Neuronal stem cell (in vitro differentiated cells): ENCODE results near the gene SUGP1.
"Not testable (repeated sequence)": the region's sequence is repeated elsewhere in the genome, so short reads cannot be mapped to it uniquely, and the experiment has no call there.

Experiments used
- DNase-seq: peaks from one replicate; pipeline ENCODE4 v3.0.0-alpha.2; 2013; ENCODE audit warnings: low spot score
- H2AFZ ChIP-seq: one replicate; pipeline ENCODE4 v1.6.1; 2013; ENCODE audit warnings: mild to moderate bottlenecking, low read length, inconsistent platforms
- H2AK5ac ChIP-seq: 2 replicates; pipeline ENCODE4 v1.6.1; 2013; ENCODE audit warnings: low read depth, mild to moderate bottlenecking, inconsistent platforms, low read length, moderate library complexity, mixed read lengths
- H2BK120ac ChIP-seq: 2 replicates; pipeline ENCODE4 v1.6.1; 2013; ENCODE audit warnings: low read depth, mild to moderate bottlenecking, inconsistent platforms, low read length, moderate library complexity, mixed read lengths
- H2BK12ac ChIP-seq: one replicate; pipeline ENCODE4 v1.6.1; 2013; ENCODE audit warnings: low read length, inconsistent platforms
- H2BK15ac ChIP-seq: 2 replicates; pipeline ENCODE4 v1.6.1; 2013; ENCODE audit warnings: mild to moderate bottlenecking, low read length, inconsistent platforms, mixed read lengths
- H2BK5ac ChIP-seq: one replicate; pipeline ENCODE4 v1.6.1; 2013; ENCODE audit warnings: inconsistent platforms, mild to moderate bottlenecking, low read length, moderate library complexity
- H3K14ac ChIP-seq: one replicate; pipeline ENCODE4 v1.6.1; 2013; ENCODE audit warnings: low read length, inconsistent platforms
- H3K18ac ChIP-seq: 2 replicates; pipeline ENCODE4 v1.6.1; 2013; ENCODE audit warnings: low read length, inconsistent platforms
- H3K23ac ChIP-seq: 2 replicates; pipeline ENCODE4 v1.6.1; 2013; ENCODE audit warnings: low read depth, mild to moderate bottlenecking, mixed read lengths, low read length, inconsistent platforms; ENCODE audit not compliant: poor library complexity
- H3K27ac ChIP-seq: replicated peaks from 3 replicates; pipeline ENCODE4 v1.5.1; 2013; ENCODE audit warnings: low read length, inconsistent platforms
- H3K27me3 ChIP-seq, 3 experiments: 2 replicates each; pipeline ENCODE4 v1.6.1; 2013; ENCODE audit warnings: low read length in 3 of 3, mild to moderate bottlenecking in 2 of 3, inconsistent platforms in 1 of 3, low read depth in 1 of 3, mixed read lengths in 1 of 3, moderate library complexity in 1 of 3; ENCODE audit not compliant: control insufficient read depth in 3 of 3, insufficient read depth in 3 of 3
- H3K36me3 ChIP-seq, 2 donors: replicated peaks in 1 of 2; 2 replicates each; pipeline ENCODE4 v1.6.1; 2013; ENCODE audit warnings: low read length in 2 of 2; ENCODE audit not compliant: control insufficient read depth in 2 of 2, insufficient read depth in 2 of 2
- H3K4ac ChIP-seq: 2 replicates; pipeline ENCODE4 v1.6.1; 2013; ENCODE audit warnings: inconsistent platforms, mild to moderate bottlenecking, low read length, moderate library complexity
- H3K4me1 ChIP-seq, 2 donors: 1 replicate in 1 of 2; 2 replicates in 1 of 2; pipeline ENCODE4 v1.6.1; 2013; ENCODE audit warnings: low read length in 2 of 2, low read depth in 1 of 2; ENCODE audit not compliant: control insufficient read depth in 2 of 2, insufficient read depth in 1 of 2
- H3K4me2 ChIP-seq: one replicate; pipeline ENCODE4 v1.6.1; 2013; ENCODE audit warnings: mild to moderate bottlenecking, low read length, inconsistent platforms; ENCODE audit not compliant: insufficient read depth, poor library complexity, severe bottlenecking
- H3K4me3 ChIP-seq, 2 donors: 2 replicates each; pipeline ENCODE4 v1.5.1; 2013; ENCODE audit warnings: low read length in 2 of 2, mild to moderate bottlenecking in 2 of 2, inconsistent platforms in 1 of 2, moderate library complexity in 1 of 2
- H3K79me1 ChIP-seq: one replicate; pipeline ENCODE4 v1.6.1; 2013; ENCODE audit warnings: low read depth, mild to moderate bottlenecking, inconsistent platforms, low read length, moderate library complexity
- H3K9ac ChIP-seq: one replicate; pipeline ENCODE4 v1.6.1; 2013; ENCODE audit warnings: mild to moderate bottlenecking, low read depth, low read length, inconsistent platforms; ENCODE audit not compliant: poor library complexity
- H3K9me3 ChIP-seq, 2 donors: replicated peaks in 1 of 2; 2 replicates each; pipeline versions ENCODE3 to v1.6.1; 2013; ENCODE audit warnings: low read length in 2 of 2, mild to moderate bottlenecking in 2 of 2, inconsistent platforms in 1 of 2, low read depth in 1 of 2, mixed read lengths in 1 of 2, moderate library complexity in 1 of 2; ENCODE audit not compliant: control insufficient read depth in 2 of 2, insufficient read depth in 1 of 2
- H4K8ac ChIP-seq: one replicate; pipeline ENCODE4 v1.6.1; 2013; ENCODE audit warnings: low read depth, mild to moderate bottlenecking, inconsistent platforms, low read length, moderate library complexity
- H4K91ac ChIP-seq: one replicate; pipeline ENCODE4 v1.6.1; 2013; ENCODE audit warnings: low read length, low read depth, mild to moderate bottlenecking, inconsistent platforms; ENCODE audit not compliant: poor library complexity
- WGBS, 2 donors: extraction: QIAGEN DNeasy Blood & Tissue Kit; methylation state at CpG; one replicate each; pipeline ENCODE4 v1.1.7; 2013; ENCODE audit warnings: missing lambda C conversion rate in 2 of 2, mixed read lengths in 1 of 2; ENCODE audit not compliant: insufficient read length in 2 of 2, insufficient replicate concordance in 1 of 2; ENCODE audit errors: extremely low coverage in 2 of 2; 5-methylcytosine and 5-hydroxymethylcytosine counted together

Gene SUGP1

DNA sequence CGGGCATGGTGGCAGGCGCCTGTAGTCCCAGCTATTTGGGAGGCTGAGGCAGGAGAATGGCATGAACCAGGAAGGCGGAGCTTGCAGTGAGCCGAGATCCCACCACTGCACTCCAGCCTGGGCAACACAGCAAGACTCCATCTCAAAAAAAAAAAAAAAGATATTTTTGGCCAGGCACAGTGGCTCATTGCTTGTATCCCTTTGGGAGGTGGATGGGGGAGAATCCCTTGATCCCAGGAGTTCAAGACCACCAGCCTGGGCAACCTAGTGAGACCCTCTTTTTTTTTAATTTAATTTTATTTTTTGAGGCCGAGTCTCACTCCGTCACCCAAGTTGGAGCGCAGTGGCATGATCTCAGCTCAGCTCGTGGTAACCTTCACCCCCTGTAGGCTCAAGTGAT, 30.4 kb upstream of the SUGP1 start:
- not testable (repeated sequence) for H2BK120ac ChIP-seq, H4K91ac ChIP-seq, H4K8ac ChIP-seq, H3K18ac ChIP-seq, H2AFZ ChIP-seq, DNase-seq, H2AK5ac ChIP-seq, H2BK12ac ChIP-seq, H3K4me2 ChIP-seq, H3K79me1 ChIP-seq, H3K23ac ChIP-seq, H3K14ac ChIP-seq, H2BK5ac ChIP-seq, H3K4ac ChIP-seq, H3K9me3 ChIP-seq, H3K4me3 ChIP-seq, H3K9ac ChIP-seq, H3K27me3 ChIP-seq, H3K27ac ChIP-seq, H3K4me1 ChIP-seq, H2BK15ac ChIP-seq
- no CpG with 5 or more reads among the region's 8 CpGs for WGBS, 2 donors
- peaks cover 69 to 93% of the 10 kb centered on the region in 2 donors for H3K36me3 ChIP-seq

DNA sequence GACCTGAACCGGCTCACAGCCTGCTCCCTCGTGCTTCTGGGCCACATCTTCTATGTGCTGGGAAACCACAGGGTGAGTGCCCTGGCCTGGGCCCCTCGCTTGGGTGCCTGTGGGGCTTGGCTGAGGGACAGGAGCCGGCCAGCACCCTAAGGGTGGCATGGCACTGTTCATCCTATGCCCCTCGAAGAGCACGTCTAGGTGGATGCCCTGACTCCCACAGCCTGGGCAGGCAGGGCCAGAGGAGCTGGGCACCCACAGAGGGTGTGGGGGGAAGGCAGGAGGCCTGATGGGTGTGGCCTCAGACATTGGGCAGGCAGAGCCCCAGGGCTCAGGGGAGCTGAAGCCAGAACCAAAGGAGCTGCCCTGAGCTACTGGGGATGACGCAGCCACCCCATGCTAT, 29.1 kb upstream of the SUGP1 start:
- Histone ChIP-seq H3K4ac (no peak overlapping the region), H2AK5ac (no peak overlapping the region), H3K4me1 (no peaks in the 10 kb centered on the region), H3K36me3 (peaks cover 71 to 93% of the 10 kb centered on the region in 2 donors), H3K4me3 (no peak overlapping the region), H3K23ac (no peak overlapping the region), H2BK15ac (no peak overlapping the region), H4K8ac (no peak overlapping the region), H3K9me3 (no peaks in the 10 kb centered on the region), H3K27ac (no peak overlapping the region), H3K27me3 (no peaks in the 10 kb centered on the region), H3K18ac (no peak overlapping the region), H2BK120ac (no peak overlapping the region), H3K79me1 (no peaks in the 10 kb centered on the region), H3K9ac (peak overlapping the region; percentile 21), H4K91ac (no peak overlapping the region), H2BK5ac (no peak overlapping the region), H3K4me2 (no peak overlapping the region), H3K14ac (no peak overlapping the region), H2AFZ (no peak overlapping the region), H2BK12ac (no peak overlapping the region)
- DNase-seq: no peak
- no CpG with 5 or more reads among the region's 7 CpGs for WGBS, 2 donors

- Histone ChIP-seq H2BK120ac (no peak overlapping the region), H3K4me3 (no peak overlapping the region), H3K4me1 (no peaks in the 10 kb centered on the region), H2BK15ac (no peak overlapping the region), H3K9me3 (no peaks in the 10 kb centered on the region), H3K4ac (no peak overlapping the region), H4K91ac (no peak overlapping the region), H3K27me3 (no peaks in the 10 kb centered on the region), H3K14ac (no peak overlapping the region), H4K8ac (no peak overlapping the region), H2BK12ac (no peak overlapping the region), H3K9ac (no peak overlapping the region), H2AFZ (no peak overlapping the region), H3K79me1 (peaks cover 3% of the 10 kb centered on the region), H3K27ac (no peak overlapping the region), H2AK5ac (no peak overlapping the region), H3K23ac (no peak overlapping the region), H3K36me3 (peaks cover 70 to 91% of the 10 kb centered on the region in 2 donors), H3K4me2 (no peak overlapping the region), H3K18ac (no peak overlapping the region), H2BK5ac (peak overlapping the region; percentile 24)
- DNase-seq: no peak
- WGBS, 2 donors: no CpG with 5 or more reads among the region's 9 CpGs
Observed at GRCh38 chr19:19348266-19348665, 28.0 kb upstream of the SUGP1 start.

- no peak overlapping the region for H4K91ac ChIP-seq
- DNase-seq: no peak
- no peak overlapping the region for H3K23ac ChIP-seq
- H3K4ac ChIP-seq: no peak overlapping the region
- no peak overlapping the region for H2BK12ac ChIP-seq
- H3K9me3 ChIP-seq: no peaks in the 10 kb centered on the region
- no peak overlapping the region for H2AFZ ChIP-seq
- no peak overlapping the region for H2AK5ac ChIP-seq
- no peak overlapping the region for H3K4me3 ChIP-seq
- H3K4me1 ChIP-seq: no peaks in the 10 kb centered on the region
- H3K79me1 ChIP-seq: peaks cover 5% of the 10 kb centered on the region
- peak overlapping the region; percentile 18 for H3K4me2 ChIP-seq
- no peak overlapping the region for H3K18ac ChIP-seq
- no peak overlapping the region for H2BK15ac ChIP-seq
- H3K27me3 ChIP-seq: no peaks in the 10 kb centered on the region
- H3K27ac ChIP-seq: no peak overlapping the region
- H4K8ac ChIP-seq: no peak overlapping the region
- no CpG with 5 or more reads among the region's 10 CpGs for WGBS, 2 donors
- H3K14ac ChIP-seq: no peak overlapping the region
- H3K9ac ChIP-seq: no peak overlapping the region
- H2BK5ac ChIP-seq: no peak overlapping the region
- H2BK120ac ChIP-seq: no peak overlapping the region
- H3K36me3 ChIP-seq: peaks cover 70 to 91% of the 10 kb centered on the region in 2 donors
Observed at GRCh38 chr19:19347401-19348110, 27.2 kb upstream of the SUGP1 start.
